Measurements from ENCODE around the gene KHDC3L. TPM values are rescaled to one million over a fixed set of nuclear protein-coding genes. Genes with fewer than 3 reads are reported as not detected.
"Not testable (repeated sequence)": the region's sequence is repeated elsewhere in the genome, so short reads cannot be mapped to it uniquely, and the experiment has no call there.

KHDC3L gene
- total RNA-seq, 3 donors from 2014 or later = not detected

DNA sequence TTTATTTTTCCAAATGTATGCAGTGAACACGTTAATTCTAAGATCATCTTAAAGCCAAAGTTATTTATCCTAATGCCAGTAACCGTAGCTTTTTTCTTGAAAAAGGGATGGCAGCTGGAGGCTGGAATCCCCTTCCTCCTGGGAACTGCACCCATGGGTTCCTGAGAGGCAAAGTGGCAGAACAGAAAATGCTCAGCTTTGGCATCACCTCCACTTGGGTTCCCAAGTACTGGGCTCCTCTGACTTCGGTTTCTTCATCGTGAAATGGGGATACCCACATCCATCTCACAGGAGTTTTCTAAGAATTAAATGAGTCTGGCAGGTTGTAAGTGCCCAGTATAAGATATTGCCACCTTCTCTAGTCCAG, 26.0 kb downstream of the KHDC3L start:
- intact Hi-C loops (cut with DNase I, micrococcal nuclease) = no loop called here
- H3K4me1 ChIP-seq (ENCODE audit: low read depth) = peaks cover 2% of the 10 kb centered on the region
- TF ChIP-seq, protein P1, sequence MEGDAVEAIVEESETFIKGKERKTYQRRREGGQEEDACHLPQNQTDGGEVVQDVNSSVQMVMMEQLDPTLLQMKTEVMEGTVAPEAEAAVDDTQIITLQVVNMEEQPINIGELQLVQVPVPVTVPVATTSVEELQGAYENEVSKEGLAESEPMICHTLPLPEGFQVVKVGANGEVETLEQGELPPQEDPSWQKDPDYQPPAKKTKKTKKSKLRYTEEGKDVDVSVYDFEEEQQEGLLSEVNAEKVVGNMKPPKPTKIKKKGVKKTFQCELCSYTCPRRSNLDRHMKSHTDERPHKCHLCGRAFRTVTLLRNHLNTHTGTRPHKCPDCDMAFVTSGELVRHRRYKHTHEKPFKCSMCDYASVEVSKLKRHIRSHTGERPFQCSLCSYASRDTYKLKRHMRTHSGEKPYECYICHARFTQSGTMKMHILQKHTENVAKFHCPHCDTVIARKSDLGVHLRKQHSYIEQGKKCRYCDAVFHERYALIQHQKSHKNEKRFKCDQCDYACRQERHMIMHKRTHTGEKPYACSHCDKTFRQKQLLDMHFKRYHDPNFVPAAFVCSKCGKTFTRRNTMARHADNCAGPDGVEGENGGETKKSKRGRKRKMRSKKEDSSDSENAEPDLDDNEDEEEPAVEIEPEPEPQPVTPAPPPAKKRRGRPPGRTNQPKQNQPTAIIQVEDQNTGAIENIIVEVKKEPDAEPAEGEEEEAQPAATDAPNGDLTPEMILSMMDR (IDR thresholded peaks at IDR 0.05) = no peak
- ATAC-seq (peak; percentile 16), DNase-seq (no peak)
- H3K9me3 ChIP-seq = no peaks in the 10 kb centered on the region
- no peaks in the 10 kb centered on the region for H3K36me3 ChIP-seq (ENCODE audit: low read depth)
- H3K4me3 ChIP-seq = peak overlapping the region; percentile 17

DNA sequence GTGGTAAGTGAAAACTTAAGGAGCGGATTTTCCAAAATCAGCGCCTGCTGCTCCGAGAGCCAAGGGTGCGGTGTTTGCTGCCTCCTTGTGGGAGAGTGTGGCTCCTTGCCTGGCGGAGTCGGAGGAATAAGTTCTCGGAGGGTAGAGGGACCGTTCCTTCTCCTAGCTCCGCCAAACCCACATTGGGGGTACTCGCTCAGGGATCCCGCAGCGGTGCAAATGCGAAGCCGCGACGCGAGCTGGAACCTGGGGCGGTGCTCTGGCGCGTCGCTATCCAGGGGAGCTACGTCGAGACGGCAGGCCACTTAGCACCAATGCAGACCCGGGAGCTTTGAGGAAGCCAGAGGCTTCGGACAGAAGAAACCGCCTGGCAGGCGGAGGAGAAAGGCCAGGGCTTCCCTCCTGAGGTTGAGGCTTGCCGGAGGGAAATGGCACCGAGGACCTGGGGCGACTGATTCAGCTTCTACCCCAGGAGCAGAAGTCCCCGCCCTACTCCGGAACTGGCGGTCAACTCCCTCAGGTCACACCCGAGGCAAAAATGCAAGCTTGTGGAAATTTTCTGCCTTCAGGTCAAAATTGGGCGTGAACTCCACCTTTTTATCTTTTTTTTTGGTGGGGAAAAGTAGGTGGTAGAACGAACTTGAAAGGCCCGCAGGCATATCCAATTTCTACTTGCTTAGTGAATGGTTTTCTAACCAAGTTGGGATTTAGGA, 26.5 kb downstream of the KHDC3L start:
- no peaks in the 10 kb centered on the region for H3K9me3 ChIP-seq
- peak overlapping the region; percentile 17 for H3K4me3 ChIP-seq
- DNase-seq (peak; percentile 54 to 77 (median 59)), ATAC-seq (peak; percentile 90)
- peaks cover 2% of the 10 kb centered on the region for H3K4me1 ChIP-seq (ENCODE audit: low read depth)
- no peaks in the 10 kb centered on the region for H3K36me3 ChIP-seq (ENCODE audit: low read depth)
- intact Hi-C loops (cut with DNase I, micrococcal nuclease) = no loop called here
- TF ChIP-seq, protein P1 (IDR thresholded peaks at IDR 0.05) = peak; percentile 8

DNA sequence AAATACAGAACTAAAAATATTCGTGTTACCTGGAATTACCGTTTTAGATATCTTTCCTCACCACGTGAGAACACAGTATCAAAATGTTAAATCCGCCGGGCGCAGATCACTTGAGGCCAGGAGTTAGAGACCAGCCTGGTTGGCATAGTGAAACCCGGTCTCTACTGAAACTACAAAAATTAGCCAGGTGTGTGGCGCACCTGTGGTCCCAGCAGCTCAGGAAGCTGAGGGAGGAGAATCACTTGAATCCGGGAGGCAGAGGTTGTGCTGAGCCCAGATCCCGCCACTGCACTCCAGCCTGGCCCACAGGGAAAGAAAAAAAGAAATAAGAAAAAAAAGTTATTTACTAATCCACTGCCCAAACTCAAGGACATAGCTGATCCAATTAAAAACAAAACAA, 27.4 kb downstream of the KHDC3L start:
- ATAC-seq (no peak), DNase-seq (no peak)
- Histone ChIP-seq H3K4me1 (ENCODE audit: low read depth) (peaks cover 2% of the 10 kb centered on the region), H3K9me3 (no peaks in the 10 kb centered on the region), H3K4me3 (no peak overlapping the region), H3K36me3 (ENCODE audit: low read depth) (no peaks in the 10 kb centered on the region)
- intact Hi-C loops (cut with DNase I, micrococcal nuclease) = no loop called here
- TF ChIP-seq, protein P1 (IDR thresholded peaks at IDR 0.05) = no peak

DNA sequence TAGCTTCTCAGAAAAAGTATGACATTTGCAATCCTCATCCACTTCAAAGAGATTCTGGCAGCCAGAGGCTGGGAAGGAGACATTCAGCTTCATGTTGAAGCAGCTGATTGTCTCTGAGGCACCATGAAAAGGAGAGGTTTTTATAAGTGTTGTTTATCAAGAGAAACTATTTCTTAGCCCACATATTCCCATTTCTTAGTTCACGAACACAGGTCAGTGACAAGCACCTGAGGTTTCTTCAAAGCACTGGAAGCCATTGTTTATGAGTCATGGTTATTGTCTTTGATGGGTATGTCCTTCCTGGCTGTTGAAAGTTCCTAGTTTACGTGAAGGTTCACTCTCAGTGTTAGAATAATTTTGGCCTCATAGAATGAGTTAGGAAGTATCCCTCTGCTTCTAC, 29.2 kb downstream of the KHDC3L start:
- TF ChIP-seq, protein P1 (IDR thresholded peaks at IDR 0.05) = no peak
- H3K9me3 ChIP-seq = no peaks in the 10 kb centered on the region
- DNase-seq (no peak), ATAC-seq (no peak)
- no peak overlapping the region for H3K4me3 ChIP-seq
- H3K36me3 ChIP-seq (ENCODE audit: low read depth) = no peaks in the 10 kb centered on the region
- intact Hi-C loops (cut with DNase I, micrococcal nuclease) = no loop called here
- peaks cover 2% of the 10 kb centered on the region for H3K4me1 ChIP-seq (ENCODE audit: low read depth)

DNA sequence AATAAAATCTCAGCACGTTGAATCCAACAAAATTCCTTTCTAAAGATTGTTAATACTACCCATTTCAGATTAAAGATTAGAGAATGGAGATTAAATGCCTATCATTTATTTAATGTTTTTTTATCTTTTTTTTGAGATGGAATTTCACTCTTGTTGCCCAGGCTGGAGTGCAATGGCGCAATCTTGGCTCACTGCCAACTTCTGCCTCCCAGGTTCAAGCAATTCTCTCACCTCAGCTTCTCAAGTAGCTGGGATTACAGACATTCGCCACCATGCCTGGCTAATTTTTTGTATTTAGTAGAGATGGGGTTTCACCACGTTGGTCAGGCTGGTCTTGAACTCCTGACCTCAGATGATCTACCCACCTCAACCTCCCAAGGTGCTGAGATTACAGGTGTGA, 29.7 kb downstream of the KHDC3L start:
- intact Hi-C loops (cut with DNase I, micrococcal nuclease); ATAC-seq: not testable (repeated sequence)

DNA sequence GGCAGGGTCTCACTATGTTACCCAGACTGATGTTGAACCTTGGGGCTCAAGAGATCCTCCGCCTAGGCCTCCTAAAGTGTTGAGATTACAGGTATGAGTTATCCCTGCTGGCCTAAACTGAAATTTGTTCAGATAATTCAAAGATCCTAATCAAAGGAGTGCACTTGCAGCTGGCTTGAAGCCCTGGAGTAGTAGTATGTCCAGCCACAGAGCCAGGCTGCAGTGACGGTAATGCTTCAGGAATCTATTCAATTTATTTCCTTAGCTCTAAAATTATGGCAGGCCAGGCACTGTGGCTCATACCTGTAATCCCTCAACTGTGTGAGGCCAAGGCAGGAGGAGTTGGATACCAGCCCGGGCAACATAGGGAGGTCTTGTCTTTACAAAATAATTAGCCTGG, 30.8 kb downstream of the KHDC3L start:
- DNase-seq = no peak
- no peaks in the 10 kb centered on the region for H3K36me3 ChIP-seq (ENCODE audit: low read depth)
- intact Hi-C loops (cut with DNase I, micrococcal nuclease) = no loop called here
- TF ChIP-seq, protein P1 (IDR thresholded peaks at IDR 0.05) = no peak
- no peak overlapping the region for H3K4me3 ChIP-seq
- no peak for ATAC-seq
- H3K4me1 ChIP-seq (ENCODE audit: low read depth) = peaks cover 2% of the 10 kb centered on the region
- no peaks in the 10 kb centered on the region for H3K9me3 ChIP-seq

More for the DNA sequence above, 29.7 kb downstream of the KHDC3L start:
- H3K36me3 ChIP-seq (ENCODE audit: low read depth); DNase-seq; H3K4me1 ChIP-seq (ENCODE audit: low read depth); H3K9me3 ChIP-seq; H3K4me3 ChIP-seq: not testable (repeated sequence)
